Caco-2 (cell line): ENCODE measurements around the gene BHLHE23. TPM values are rescaled to one million over a fixed set of nuclear protein-coding genes. Genes with fewer than 3 reads are reported as not detected.

Source experiments
- BruUV-seq: library from RNA; stranded (reverse); fragments of 400-500 nt; replicated peaks from 2 replicates; lab custom pipeline; 2021; lab: Mats Ljungman, UMichigan
- CTCF ChIA-PET: fragments of 300-600 bp; sonication (Branson Sonifier 250); formaldehyde crosslinking; loops from one replicate; lab custom pipeline; 2022; ENCODE audit warnings: antibody characterized with exemption; lab: Charles Lee
- POLR2A ChIA-PET: fragments of 300-600 bp; sonication (Branson Sonifier 250); formaldehyde crosslinking; loops from one replicate; lab custom pipeline; 2022; ENCODE audit warnings: antibody characterized with exemption; lab: Charles Lee
- DNase-seq, 2 experiments: peaks; one replicate each; pipeline versions ENCODE4 v3.0.0 to v3.0.0-alpha.2; 2020 to 2022
- H3K27me3 ChIP-seq: replicated peaks from 2 replicates; pipeline ENCODE4 v1.6.0; 2011; ENCODE audit warnings: low read length; ENCODE audit not compliant: control insufficient read depth, insufficient read depth
- H3K36me3 ChIP-seq: 2 replicates; pipeline ENCODE4 v1.5.1; 2011; ENCODE audit warnings: low read length; ENCODE audit not compliant: control insufficient read depth, insufficient read depth
- H3K4me1 ChIP-seq: fragments of 250-450 bp; sonication (Bioruptor Pico); 2 replicates; pipeline ENCODE4 v1.5.1; 2020; ENCODE audit warnings: mild to moderate bottlenecking
- H3K4me3 ChIP-seq: 2 replicates; pipeline ENCODE4 v1.5.1; 2011; ENCODE audit warnings: low read depth, mild to moderate bottlenecking, control low read depth, low read length
- H3K9me3 ChIP-seq: fragments of 250-450 bp; sonication (Bioruptor Pico); 2 replicates; pipeline ENCODE4 v1.5.1; 2020; ENCODE audit warnings: mild to moderate bottlenecking, moderate library complexity
- H3K27ac Mint-ChIP-seq: one replicate; pipeline ENCODE4 v1.8.0; 2022; ENCODE audit warnings: mixed read lengths; ENCODE audit not compliant: unreplicated experiment
- H3K27me3 Mint-ChIP-seq: one replicate; pipeline ENCODE4 v1.8.0; 2022; ENCODE audit warnings: mixed read lengths; ENCODE audit not compliant: insufficient read depth, unreplicated experiment
- H3K36me3 Mint-ChIP-seq: one replicate; pipeline ENCODE4 v1.8.0; 2022; ENCODE audit warnings: mild to moderate bottlenecking, mixed read lengths; ENCODE audit not compliant: insufficient read depth, unreplicated experiment
- H3K4me1 Mint-ChIP-seq: one replicate; pipeline ENCODE4 v1.8.0; 2022; ENCODE audit warnings: low read depth, mixed read lengths; ENCODE audit not compliant: unreplicated experiment
- H3K4me3 Mint-ChIP-seq: one replicate; pipeline ENCODE4 v1.8.0; 2022; ENCODE audit warnings: mild to moderate bottlenecking, moderate library complexity, mixed read lengths; ENCODE audit not compliant: unreplicated experiment
- H3K9me3 Mint-ChIP-seq: one replicate; pipeline ENCODE4 v1.8.0; 2022; ENCODE audit warnings: mixed read lengths; ENCODE audit not compliant: unreplicated experiment
- CTCF ChIP-seq, 2 experiments: fragments of 200-600 bp in 1 of 2; IDR thresholded peaks; 1 replicate in 1 of 2; 2 replicates in 1 of 2; pipeline versions ENCODE4 v1.5.1 to v1.8.0; 2011 to 2022; ENCODE audit warnings: antibody characterized with exemption in 1 of 2, control low read depth in 1 of 2, inconsistent platforms in 1 of 2, low read depth in 1 of 2, low read length in 1 of 2, mild to moderate bottlenecking in 1 of 2, moderate library complexity in 1 of 2; ENCODE audit not compliant: insufficient read depth in 1 of 2, severe bottlenecking in 1 of 2, unreplicated experiment in 1 of 2
- intact Hi-C: fragments of 100-400 bp; cut with micrococcal nuclease; formaldehyde crosslinking; loops from one replicate; pipeline ENCODE4 v1.10.0; 2022; ENCODE audit not compliant: unreplicated experiment
- total RNA-seq: library from RNA; stranded (reverse); gene quantifications from 2 replicates; pipeline ENCODE4 v1.2.3, GENCODE V29; 2022

The BHLHE23 gene
- total RNA-seq, 1 experiment from 2014 or later = 0.95 TPM

GRCh38 chr20:63002511-63002910, 4.3 kb downstream of the BHLHE23 start:
- Mint-ChIP-seq H3K4me3 (no peak overlapping the region), H3K27me3 (peaks cover 3% of the 10 kb centered on the region), H3K36me3 (no peaks in the 10 kb centered on the region), H3K9me3 (no peaks in the 10 kb centered on the region), H3K4me1 (no peaks in the 10 kb centered on the region), H3K27ac (no peak overlapping the region)
- BruUV-seq = no TSS peak
- CTCF ChIA-PET = interaction anchor here (1.5 to 4.3 kb wide), 2 partner anchors 30 to 47 kb away, joined by 4 to 22 read pairs; no protein-coding TSS in a partner anchor
- intact Hi-C loops = no loop called here
- Histone ChIP-seq H3K27me3 (no peaks in the 10 kb centered on the region), H3K36me3 (no peaks in the 10 kb centered on the region), H3K4me3 (no peak overlapping the region), H3K4me1 (no peaks in the 10 kb centered on the region), H3K9me3 (no peaks in the 10 kb centered on the region)
- POLR2A ChIA-PET = no interaction called here
- TF ChIP-seq CTCF (IDR thresholded peaks at IDR 0.05; ENCODE audit: insufficient read depth in 1 of 2, low read depth in 1 of 2, low read length in 1 of 2, severe bottlenecking in 1 of 2, unreplicated experiment in 1 of 2) = no peak
- DNase-seq = no peak

- ChIA-PET POLR2A (no interaction called here), CTCF (interaction anchor here (4.3 kb wide), 1 partner anchor 28 kb away, joined by 22 read pairs; no protein-coding TSS in a partner anchor)
- Histone ChIP-seq H3K4me3 (no peak overlapping the region), H3K36me3 (no peaks in the 10 kb centered on the region), H3K4me1 (no peaks in the 10 kb centered on the region), H3K9me3 (no peaks in the 10 kb centered on the region), H3K27me3 (no peaks in the 10 kb centered on the region)
- no peak for DNase-seq
- Mint-ChIP-seq H3K4me1 (no peaks in the 10 kb centered on the region), H3K36me3 (no peaks in the 10 kb centered on the region), H3K9me3 (no peaks in the 10 kb centered on the region), H3K27ac (no peak overlapping the region), H3K27me3 (peaks cover 3% of the 10 kb centered on the region), H3K4me3 (no peak overlapping the region)
- TF ChIP-seq CTCF (IDR thresholded peaks at IDR 0.05; ENCODE audit: insufficient read depth in 1 of 2, low read depth in 1 of 2, low read length in 1 of 2, severe bottlenecking in 1 of 2, unreplicated experiment in 1 of 2) = no peak
- intact Hi-C loops = no loop called here
- BruUV-seq = no TSS peak
Observed at GRCh38 chr20:63000958-63001357, 5.8 kb downstream of the BHLHE23 start.

GRCh38 chr20:63000036-63000435, 6.7 kb downstream of the BHLHE23 start:
- Histone ChIP-seq H3K27me3 (no peaks in the 10 kb centered on the region), H3K9me3 (no peaks in the 10 kb centered on the region), H3K36me3 (no peaks in the 10 kb centered on the region), H3K4me1 (no peaks in the 10 kb centered on the region), H3K4me3 (no peak overlapping the region)
- intact Hi-C loops = no loop called here
- H3K4me1 Mint-ChIP-seq = no peaks in the 10 kb centered on the region
- H3K27me3 Mint-ChIP-seq = peaks cover 3% of the 10 kb centered on the region
- no peak overlapping the region for H3K4me3 Mint-ChIP-seq
- CTCF ChIA-PET = interaction anchor here (1.9 kb wide), 1 partner anchor 28 kb away, joined by 7 read pairs; no protein-coding TSS in a partner anchor
- H3K36me3 Mint-ChIP-seq = no peaks in the 10 kb centered on the region
- H3K27ac Mint-ChIP-seq = no peak overlapping the region
- no TSS peak for BruUV-seq
- DNase-seq = no peak
- no peaks in the 10 kb centered on the region for H3K9me3 Mint-ChIP-seq
- TF ChIP-seq CTCF (IDR thresholded peaks at IDR 0.05; ENCODE audit: insufficient read depth in 1 of 2, low read depth in 1 of 2, low read length in 1 of 2, severe bottlenecking in 1 of 2, unreplicated experiment in 1 of 2) = no peak
- POLR2A ChIA-PET = no interaction called here
